ENCODE data around the gene SLC66A1.

The SLC66A1 gene

DNA sequence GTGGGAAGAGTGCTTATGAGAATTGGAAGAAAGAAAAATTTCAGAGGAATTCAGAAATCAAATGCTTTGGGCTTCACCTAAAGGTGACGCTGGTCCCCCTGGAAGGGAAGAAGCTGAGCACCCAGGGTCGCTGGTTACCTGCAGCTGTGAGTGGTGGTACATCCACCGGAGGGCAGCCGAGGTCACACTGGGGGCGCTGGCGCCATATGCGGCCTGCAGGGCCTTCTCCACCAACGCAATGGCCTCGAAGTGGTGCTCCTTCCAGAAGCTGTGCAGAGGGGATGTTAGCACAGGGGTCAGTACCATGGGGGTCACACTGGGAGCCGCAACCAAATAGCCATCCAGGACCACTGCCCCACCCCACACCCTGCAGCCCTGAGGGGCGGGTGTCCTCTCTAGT lies 6.2 kb upstream of the SLC66A1 start:
- DNase-seq (ENCODE audit: low read depth) = no peak

DNA sequence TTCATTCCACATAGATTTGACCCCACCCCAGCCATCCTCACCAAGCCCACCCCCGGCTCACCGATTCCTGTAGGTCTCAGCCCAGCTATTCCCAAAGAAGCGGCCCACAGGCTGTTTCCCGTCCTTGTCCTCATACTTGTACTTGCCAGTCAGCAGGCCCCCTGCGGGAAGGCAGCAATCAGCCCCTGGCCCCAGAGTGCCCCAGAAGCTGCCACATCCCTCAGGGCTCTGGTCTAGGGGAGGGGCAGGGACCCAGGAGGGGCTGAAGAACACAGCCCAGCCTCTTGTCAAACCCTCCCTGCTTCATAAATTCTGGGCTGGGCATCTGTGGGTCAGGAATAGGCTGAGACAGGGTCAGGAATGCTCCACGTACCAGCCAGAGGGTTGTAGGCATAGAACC lies 5.2 kb upstream of the SLC66A1 start:
- no peak for DNase-seq (ENCODE audit: low read depth)

DNA sequence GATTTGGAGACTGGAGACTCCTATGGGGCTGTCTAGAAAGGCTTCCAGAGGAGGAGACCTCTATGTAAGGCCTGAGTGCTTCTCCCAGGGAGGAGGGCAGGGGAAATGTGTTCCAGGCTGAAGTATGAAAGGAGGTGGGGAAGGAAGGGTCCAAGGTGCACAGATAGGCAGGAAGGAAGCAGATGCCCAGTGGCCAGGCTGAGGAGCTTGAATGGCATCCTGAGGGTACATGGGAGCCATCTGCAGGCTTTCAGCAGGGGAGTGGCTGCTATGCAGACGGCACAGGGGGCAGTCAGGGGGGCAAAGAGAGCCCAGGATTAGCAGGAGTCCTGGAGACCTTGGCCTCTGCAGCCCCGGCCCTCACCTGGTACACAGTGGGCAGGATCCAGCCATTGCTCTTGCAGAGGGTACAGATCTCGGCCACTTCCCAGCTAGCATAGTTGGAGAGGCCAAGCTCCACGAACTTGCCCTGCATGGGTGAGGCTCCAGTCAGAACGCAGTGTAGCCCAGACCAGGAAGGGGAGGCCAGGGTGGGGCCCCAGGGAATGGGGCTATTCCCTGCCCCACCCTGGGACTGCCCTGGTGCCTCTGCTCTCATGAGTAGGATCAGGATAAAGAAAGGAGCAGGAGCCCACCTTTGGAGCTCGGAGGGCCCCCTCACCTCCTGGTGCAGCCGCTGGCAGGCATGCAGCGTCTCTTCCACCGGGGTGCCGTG lies 4.2 kb upstream of the SLC66A1 start:
- DNase-seq (ENCODE audit: low read depth) = no peak

DNA sequence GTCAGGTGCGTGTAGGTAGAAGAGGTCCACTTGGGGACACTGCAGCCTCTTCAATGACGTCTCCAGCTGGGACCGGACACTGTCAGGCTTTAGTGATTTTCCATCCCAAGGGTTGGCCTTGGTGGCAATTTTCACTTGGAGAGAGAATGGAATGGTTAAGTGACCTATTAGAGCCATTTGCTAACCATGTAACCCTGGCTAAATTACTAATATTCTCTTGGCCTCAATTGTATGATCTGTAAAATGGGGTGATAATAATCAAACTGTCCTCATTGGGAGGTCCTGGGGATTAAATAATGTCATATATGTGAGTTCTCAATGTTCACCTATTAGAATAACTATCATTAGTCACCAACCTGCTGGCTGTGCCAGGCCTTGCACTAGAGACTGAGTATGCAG lies 3.6 kb upstream of the SLC66A1 start:
- no peak for DNase-seq (ENCODE audit: low read depth)

DNA sequence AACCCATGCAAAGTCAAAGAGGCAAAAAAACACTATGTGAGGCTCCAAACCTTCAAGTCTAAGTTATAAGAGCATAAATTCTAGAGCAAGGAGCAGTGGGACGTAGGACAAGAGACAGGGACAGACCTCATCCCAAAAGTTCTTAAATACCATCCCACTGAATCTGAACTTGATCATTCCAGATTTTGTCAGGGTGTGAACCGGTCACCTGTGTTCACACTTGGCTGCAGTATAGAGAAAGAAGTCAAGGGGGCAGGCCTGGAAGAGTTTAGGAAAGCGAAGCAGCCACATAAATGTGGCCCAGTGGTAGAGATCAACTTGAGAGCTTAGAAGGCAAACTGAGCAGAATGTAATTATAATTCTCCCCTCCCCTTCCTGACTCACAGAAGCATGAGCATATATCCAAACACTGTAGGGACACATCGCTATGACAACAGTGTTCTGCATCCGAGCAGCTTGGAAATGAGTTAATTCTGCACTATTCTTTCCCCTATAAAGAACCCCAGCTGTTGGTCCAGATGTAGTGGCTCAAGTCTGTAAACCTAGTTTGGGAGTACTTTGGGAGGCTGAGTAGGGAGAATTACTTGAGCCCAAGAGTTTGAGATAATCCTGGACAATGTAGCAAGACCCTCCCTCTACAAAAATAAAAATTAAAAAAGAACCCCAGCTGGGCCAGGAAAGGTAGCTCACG lies 2.9 kb upstream of the SLC66A1 start:
- no peak for DNase-seq (ENCODE audit: low read depth)

DNA sequence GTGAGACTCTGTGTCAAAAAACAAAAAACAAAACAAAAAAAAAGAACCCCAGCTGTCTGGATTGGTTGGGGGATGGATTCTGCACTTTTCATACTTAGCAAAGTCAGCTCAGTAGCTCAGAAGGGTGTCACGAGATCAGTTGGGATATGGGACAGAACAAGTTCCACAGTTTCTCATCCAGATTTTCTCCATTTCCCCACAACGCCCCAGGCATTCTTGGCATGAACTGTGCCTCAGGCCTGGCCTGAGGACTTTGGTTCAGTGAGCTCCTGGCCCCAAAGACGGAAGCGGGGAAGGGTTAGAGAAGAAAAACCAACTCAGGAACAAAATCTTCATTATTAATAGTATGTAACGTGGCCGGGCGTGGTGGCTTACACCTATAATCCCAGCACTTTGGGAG lies 2.1 kb upstream of the SLC66A1 start:
- no peak for DNase-seq (ENCODE audit: low read depth)

DNA sequence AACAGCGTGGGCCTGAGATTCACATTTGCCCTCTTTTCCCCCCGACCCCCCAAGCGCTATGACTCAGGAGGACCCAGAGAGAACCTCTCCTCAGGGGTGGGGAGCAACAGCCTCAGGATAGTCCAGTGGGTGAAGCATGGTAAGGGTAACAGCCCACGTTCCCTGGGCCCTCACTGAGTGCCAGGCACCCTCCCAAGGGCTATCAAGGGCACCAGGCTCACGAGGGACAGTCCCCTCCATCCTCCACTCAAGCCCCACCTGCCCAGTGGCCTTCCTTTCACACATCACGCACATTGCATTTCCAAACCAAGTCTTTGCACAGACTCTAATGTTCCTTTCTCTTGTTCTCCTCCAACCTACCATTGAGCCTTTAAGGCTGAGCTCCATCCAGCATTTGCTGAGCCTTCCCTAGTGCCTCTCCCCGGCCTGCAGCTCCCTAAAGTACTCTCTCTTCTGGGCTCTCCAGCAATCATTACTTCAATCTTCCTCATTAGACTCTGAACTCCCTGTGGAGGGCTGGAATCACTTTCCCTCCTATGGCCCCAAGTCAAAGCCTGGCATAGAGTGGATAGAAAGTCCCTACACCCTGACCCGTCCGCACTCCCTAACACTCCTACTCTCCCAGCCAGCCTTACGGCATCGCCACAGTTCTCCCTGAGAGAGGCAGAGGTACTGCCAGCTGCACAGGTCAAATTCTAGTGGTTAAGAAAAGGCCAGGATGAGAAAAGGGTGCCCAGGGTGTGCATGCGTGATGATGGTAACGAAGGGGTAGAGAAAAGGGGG lies 1.2 kb upstream of the SLC66A1 start:
- no peak for DNase-seq (ENCODE audit: low read depth)

DNA sequence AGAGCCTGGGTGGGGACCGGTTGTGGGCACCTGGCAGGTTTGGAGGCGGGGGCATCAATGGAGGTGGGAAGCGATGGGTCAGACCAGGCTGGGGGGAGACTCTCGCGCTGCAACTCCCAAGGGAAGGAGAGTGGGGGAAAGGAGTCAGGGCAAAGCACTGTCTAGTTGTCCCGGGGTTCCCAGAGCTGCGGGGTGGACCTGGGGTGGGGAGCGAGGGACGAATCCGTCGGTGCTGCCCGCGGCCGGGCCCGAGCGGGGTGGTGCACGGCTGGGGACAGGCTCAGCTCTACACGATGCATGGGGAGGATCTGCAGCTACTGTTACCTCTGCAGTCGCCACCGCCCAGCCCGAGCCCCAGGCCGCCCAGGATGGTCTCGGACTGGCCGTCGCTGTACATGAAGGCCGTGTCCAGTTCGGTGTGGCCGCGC lies 609 bp upstream of the SLC66A1 start:
- DNase-seq (ENCODE audit: low read depth) = no peak

DNA sequence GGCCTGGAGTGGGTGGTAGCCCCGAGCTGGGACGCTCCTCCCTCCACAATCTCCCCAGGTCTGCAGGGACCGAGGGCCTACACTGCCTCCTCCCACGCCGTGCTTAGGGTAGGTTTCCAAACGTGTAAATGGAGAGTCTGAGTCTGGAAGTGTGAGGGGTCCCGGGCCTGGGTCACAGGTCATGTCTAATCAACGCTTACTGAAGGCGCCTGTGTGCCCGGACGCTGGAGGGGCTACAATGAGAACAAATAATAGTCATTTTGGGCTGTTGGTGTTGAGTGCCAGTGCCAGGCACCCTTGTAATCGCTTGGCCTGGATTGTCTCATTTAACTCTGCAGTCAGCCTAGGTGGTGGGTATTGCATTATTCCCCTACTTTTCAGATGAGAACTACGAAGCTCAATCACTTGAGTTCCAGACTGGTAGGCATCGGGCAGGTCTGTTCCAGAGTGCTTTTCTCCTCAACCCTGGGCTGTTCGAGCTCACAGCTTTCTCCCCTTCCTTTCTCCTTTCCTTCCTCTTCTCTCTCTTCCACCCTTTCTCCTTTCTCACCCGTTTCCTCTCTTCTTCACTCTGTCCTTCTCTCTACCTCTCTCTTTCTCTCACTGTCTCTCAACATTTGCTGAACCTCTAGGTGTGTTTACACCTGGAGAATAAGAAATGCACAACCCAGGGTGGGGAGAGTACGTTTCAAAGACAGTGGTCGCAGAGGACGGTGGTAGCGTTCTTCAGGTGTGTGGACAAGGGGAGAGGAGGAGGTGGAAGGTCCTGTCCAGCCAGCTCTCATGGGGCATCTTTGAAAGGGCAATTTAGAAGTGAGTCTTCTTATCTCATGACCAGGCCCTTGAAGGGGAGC lies 883 bp downstream of the SLC66A1 start:
- no peak for DNase-seq (ENCODE audit: low read depth)

DNA sequence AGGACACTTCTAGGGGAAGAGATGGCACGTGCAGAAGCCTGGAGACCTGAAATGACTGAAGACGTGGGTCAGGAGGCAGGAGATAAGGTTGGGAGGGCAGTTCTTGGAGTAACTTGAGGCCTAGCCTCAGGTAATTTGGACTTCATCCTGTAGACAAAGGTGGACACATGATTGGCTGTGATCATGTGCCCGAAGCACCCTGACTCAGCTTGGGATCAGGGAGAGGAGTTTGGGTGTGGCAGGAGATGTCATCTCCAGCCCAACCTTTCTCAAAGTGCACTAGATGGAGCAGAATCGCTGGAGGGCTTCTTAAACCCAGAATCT lies 1.5 kb downstream of the SLC66A1 start:
- no peak for DNase-seq (ENCODE audit: low read depth)

DNA sequence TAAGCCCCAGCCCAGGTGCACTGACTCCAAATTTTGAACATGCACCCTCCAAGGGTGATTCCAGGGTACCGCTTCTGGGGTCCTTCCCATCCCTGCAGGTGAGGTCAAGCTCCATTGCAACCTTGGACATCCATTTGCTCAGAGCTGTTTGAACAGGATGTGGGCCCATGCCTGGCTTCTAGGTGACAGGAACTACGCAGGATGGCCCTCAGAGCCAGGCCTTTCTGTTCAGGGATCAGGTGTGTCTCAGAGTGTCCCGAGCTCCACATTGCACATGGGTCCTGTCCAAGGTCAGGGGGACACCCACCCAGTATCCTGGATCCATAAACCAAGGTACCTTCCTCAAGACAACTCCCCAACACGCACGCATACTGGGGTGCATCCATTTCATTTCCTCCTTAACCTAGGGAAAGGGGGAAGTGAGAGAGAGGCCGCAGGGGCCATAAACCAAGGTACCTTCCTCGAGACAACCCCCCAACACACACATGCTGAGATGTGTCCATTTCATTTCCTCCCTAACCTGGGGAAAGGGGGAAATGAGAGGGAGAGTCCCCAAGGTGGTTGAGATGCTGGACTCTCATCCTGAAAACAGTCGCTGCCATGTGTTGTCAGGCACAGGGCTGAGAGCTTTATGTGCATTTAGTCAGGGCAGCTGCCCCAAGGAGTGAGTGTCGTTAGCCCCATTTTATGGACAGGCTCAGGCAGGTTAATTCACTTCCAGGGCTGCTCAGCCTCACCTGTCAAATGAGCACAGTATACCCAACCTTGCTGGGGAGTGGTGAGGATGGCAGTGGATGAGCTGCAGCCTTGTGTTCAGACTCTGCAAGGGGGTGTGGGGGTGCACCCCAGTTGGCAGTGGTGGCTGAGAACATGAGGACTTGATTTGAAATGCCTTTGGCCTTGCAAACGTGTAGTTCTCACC lies 2.1 kb downstream of the SLC66A1 start:
- DNase-seq (ENCODE audit: low read depth) = no peak

DNA sequence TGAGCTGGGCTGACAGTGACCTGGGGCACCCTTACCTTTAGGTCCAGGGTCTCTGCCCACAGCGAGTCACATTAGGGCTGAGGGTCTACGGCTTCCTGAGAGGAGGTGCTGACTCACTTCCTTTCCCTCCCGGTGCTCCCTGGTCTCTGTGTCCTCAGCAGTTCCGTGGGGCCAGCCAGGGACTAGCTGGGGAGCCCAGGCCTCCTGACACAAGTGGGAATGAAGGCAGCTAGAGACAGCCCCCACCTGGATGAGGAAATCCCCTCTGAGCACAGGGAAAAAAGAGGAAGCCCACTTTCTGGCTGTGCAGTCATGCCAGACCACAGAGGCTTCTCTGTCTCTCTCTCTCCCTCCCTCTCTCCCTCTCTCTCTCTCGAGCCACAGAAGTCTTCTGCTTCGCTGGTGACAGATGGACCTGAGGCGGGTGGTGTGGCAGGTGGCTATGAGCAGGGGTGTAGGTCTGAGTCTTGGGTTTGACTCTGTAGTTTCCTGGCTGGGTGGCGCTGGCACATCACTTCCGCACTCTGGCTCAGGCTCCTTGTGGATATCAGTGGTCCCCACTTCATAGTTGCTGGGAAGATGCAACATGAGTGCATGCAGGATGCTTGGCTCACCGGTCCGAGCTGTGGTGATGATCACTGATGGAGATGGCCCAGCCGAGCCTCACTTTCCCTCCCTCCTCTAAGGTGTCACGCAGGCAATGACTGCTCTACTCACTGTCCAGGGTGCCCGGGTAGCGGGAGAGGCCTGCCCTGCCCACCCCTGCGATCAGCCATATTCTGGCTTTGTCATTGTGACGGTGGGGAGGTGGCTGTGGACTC lies 3.5 kb downstream of the SLC66A1 start:
- no peak for DNase-seq (ENCODE audit: low read depth)

DNA sequence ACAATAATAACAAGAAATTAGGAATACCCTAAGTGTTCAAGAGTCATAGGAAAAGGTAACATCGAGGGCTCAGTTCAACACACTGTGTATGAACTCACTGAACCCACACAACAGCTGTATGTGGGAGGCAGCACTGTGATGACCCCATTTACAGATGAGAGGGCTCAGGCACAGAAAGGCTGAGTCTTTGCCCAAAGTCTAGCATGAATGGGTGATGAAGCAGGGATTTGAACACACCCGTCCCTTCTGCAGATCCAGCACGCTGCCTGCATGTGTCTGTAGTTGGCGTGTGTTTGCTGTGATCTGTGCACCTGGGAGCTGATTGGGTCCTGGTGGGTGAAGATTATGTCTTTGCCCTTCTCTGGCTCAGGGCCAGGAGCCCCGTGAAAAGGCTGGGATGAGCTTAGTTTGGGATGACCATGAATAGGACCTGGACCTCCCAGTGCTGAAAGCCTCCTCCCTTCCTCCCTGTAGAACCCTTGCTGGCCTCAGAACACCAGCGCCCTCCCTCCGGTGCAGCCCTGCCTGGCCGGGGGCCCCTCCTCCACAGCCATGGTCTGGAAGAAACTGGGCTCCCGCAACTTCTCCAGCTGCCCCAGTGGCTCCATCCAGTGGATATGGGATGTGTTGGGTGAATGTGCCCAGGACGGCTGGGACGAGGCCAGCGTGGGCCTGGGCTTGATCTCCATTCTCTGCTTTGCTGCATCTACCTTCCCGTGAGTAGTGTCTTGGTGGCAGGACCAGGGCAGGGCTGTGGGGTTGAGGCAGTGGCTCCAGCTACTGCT lies 5.2 kb downstream of the SLC66A1 start:
- no peak for DNase-seq (ENCODE audit: low read depth)

DNA sequence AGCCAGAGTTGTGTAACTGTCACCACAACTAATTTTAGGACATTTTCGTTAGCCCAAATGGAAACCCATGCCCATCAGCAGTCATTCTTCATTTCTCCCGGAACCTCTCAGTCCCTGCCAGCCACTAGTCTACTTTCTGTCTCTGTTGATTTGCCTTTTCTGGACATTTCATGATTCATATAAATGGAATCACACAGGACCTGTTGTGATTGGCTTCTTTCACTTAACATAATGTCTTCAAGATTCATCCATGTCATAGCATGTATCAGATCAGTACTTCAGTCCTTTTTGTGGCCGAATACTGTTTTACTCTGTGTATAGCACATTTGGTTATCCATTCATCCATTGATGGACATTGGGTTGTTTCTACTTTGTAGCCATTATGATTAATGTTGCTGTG lies 7.1 kb downstream of the SLC66A1 start:
- DNase-seq (ENCODE audit: low read depth) = no peak

DNA sequence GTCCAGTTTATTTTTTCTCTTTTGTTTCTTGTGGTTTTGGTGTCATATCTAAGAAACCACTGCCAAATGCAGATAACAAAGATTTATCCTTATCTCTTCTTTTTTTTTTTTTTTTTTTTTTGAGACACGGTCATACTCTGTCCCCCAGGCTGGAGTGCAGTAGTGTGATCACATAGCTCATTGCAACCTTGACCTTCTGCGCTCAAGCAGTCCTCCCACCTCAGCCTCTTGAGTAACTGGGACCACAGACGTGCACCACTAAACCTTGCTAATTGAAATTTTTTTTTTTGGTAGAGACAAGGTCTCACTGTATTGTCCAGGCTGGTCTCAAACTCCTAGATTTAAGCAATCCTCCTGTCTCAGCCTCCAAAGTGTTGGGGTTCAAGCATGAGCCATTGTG lies 8.9 kb downstream of the SLC66A1 start:
- no peak for DNase-seq (ENCODE audit: low read depth)

DNA sequence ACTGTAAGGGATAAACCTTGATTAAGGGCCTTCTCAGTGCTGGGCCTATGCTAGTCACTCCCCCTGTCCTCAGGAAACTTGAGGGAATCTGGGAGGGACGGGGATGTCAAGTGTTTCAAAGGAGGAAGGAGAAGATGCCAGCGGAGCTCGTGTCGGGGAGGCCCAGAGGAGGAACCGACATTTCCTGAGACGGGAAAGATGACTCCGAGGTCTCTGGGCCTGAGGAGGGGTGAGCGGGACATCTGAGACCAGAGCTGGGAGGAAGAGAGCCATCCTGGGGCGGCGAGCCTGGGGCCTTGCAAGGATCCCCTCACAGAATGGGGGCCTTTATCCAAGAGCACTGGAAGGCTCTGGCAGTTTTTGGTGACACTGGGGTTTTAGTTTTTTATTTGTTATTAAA lies 10.4 kb downstream of the SLC66A1 start:
- DNase-seq (ENCODE audit: low read depth) = no peak

DNA sequence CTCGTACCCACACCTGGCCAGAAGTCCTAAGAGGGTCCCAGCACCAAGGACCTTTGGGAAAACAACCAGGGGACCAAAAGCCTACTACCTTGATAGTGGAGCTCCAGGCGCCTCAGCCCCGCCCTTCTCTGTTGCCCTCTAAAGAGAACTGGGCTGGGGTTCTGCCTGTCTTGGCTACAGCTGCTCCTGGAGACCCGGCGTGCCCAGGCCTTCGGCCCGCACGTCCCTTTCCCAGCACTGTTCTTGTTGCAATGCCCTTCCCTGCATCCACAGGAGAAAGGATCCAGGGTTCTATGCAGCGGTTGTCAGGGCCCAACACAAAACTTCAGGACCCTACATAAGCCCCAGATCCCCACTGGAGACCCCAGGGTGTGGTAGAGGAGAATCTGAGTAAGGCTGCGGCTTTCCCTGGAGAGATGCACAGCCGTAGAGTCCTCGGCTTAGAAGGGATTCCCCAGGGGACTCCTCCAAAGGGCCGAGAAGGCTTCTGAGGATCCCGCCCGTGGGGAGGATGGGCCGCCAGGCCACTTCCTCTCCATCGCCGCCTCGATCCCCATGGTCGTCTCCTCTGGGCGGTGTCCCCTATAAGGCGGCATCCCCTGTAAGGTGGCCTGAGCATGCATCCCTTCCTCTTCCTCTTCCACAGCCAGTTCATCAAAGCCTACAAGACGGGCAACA lies 12.0 kb downstream of the SLC66A1 start:
- no peak for DNase-seq (ENCODE audit: low read depth)

DNA sequence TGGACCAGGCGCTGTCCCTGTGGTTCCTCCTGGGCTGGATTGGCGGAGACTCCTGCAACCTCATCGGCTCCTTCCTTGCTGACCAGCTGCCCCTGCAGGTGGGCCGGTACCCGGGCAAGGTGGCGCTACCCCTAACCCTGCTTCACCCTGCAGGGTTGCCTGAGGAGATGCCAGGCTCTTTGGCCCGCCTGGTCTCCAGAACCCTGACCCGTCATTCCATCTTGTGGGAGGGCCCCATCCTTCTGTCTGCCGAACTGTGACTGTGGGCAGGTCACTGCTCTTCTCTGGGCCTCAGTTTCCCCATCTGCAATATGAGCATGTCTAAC lies 12.5 kb downstream of the SLC66A1 start:
- DNase-seq (ENCODE audit: low read depth) = no peak

DNA sequence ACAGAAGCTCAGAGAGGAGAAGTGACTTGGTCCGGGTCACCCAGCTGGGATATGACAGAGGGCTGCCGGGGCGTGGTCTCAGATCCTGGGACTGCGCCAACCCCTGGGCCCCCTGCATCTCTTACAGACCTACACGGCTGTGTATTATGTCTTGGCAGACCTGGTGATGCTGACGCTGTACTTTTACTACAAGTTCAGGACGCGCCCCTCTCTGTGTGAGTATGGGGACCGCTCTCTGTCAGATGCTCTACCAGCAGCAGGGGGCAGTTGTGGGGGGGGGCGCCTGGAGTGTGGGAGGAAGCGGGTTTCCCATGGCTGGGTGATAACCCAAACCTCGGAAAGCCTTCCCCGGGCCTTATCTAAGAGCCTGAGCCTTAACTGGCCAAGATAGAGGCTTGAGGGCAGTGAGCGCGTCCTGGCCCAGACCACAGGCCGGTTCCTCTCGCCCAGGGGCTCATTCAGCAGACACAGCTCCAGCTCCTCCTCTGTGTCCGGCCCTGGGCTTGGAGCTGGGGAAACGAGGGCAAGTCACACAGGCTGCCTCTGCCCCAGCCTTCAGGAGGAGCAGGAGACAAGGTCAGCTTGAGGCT lies 13.3 kb downstream of the SLC66A1 start:
- no peak for DNase-seq (ENCODE audit: low read depth)
